Prostate gland (tissue), 2 donors: ENCODE measurements around the gene NT5DC4.

Experiments used
- POLR2A ChIP-seq: fragments of 450-650 bp; IDR thresholded peaks from one replicate; pipeline ENCODE4 v1.6.1; 2016; ENCODE audit warnings: antibody characterized with exemption, mild to moderate bottlenecking
- POLR2AphosphoS5 ChIP-seq: sonication (generic); formaldehyde crosslinking; IDR thresholded peaks from one replicate; pipeline ENCODE4 v1.6.1; 2017; ENCODE audit warnings: antibody characterized with exemption
- TF ChIP-seq, protein P1 (sequence below), 4 experiments: fragments of 200-600 bp in 2 of 4; fragments of 450-650 bp in 2 of 4; sonication (generic) in 2 of 4; IDR thresholded peaks; 1 replicate in 3 of 4; 2 replicates in 1 of 4; pipeline ENCODE4 v1.5.1; 2016 to 2019; ENCODE audit warnings: antibody characterized with exemption in 4 of 4, mild to moderate bottlenecking in 2 of 4, moderate library complexity in 2 of 4

DNA sequence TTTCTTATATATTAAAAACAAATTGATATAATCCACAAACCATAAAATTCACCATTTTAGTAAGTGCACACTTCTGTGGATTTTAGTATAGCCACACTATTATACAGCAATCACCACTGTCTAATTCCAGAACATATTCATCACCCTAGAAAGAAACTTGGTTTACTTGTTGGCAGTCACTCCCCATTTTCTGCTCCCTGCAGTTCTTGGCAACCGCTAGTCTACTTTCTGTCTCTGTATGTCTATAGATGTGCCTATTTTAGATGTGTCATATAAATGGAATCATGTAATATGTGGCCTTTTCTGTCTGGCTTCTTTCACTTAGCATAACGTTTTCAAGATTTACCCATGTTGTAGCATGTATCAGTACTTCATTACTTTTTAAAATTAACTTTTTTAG lies 37.9 kb downstream of the NT5DC4 start:
- TF ChIP-seq, protein P1, sequence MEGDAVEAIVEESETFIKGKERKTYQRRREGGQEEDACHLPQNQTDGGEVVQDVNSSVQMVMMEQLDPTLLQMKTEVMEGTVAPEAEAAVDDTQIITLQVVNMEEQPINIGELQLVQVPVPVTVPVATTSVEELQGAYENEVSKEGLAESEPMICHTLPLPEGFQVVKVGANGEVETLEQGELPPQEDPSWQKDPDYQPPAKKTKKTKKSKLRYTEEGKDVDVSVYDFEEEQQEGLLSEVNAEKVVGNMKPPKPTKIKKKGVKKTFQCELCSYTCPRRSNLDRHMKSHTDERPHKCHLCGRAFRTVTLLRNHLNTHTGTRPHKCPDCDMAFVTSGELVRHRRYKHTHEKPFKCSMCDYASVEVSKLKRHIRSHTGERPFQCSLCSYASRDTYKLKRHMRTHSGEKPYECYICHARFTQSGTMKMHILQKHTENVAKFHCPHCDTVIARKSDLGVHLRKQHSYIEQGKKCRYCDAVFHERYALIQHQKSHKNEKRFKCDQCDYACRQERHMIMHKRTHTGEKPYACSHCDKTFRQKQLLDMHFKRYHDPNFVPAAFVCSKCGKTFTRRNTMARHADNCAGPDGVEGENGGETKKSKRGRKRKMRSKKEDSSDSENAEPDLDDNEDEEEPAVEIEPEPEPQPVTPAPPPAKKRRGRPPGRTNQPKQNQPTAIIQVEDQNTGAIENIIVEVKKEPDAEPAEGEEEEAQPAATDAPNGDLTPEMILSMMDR (IDR thresholded peaks at IDR 0.05) = no peak
- no peak for TF ChIP-seq POLR2A
- no peak for TF ChIP-seq POLR2AphosphoS5
